Measurements from ENCODE around the gene SIN3A. TPM values are rescaled to one million over a fixed set of nuclear protein-coding genes. Genes with fewer than 3 reads are reported as not detected.
A peak's percentile ranks its signal among the peaks of the same experiment; 100 is the strongest.

Gene SIN3A
- total RNA-seq, 4 donors from 2014 or later: 26.6 to 46.4 (median 35.3) TPM

GRCh38 chr15:75380773-75381172 lies 70.7 kb downstream of the SIN3A start:
- ATAC-seq (ENCODE audit: low FRiP score): no peak
- no peak for DNase-seq (ENCODE audit: low spot score)
- TF ChIP-seq CTCF (IDR thresholded peaks at IDR 0.05): no peak

GRCh38 chr15:75371901-75372688 lies 79.4 kb downstream of the SIN3A start:
- DNase-seq (ENCODE audit: low spot score) (no peak), ATAC-seq (ENCODE audit: low FRiP score) (no peak)
- no peak for TF ChIP-seq CTCF (IDR thresholded peaks at IDR 0.05)

GRCh38 chr15:75371486-75371885 lies 80.0 kb downstream of the SIN3A start:
- TF ChIP-seq CTCF (IDR thresholded peaks at IDR 0.05): no peak
- DNase-seq (ENCODE audit: low spot score): no peak
- no peak for ATAC-seq (ENCODE audit: low FRiP score)

GRCh38 chr15:75369897-75370581 lies 81.5 kb downstream of the SIN3A start:
- TF ChIP-seq CTCF (IDR thresholded peaks at IDR 0.05): no peak
- DNase-seq (ENCODE audit: low spot score) (no peak), ATAC-seq (ENCODE audit: low FRiP score) (no peak)

GRCh38 chr15:75368689-75369239 lies 82.7 kb downstream of the SIN3A start:
- DNase-seq (ENCODE audit: low spot score) (no peak), ATAC-seq (ENCODE audit: low FRiP score) (peak; percentile 4)
- TF ChIP-seq CTCF (IDR thresholded peaks at IDR 0.05): no peak

- TF ChIP-seq CTCF (IDR thresholded peaks at IDR 0.05): no peak
- ATAC-seq (ENCODE audit: low FRiP score): peak; percentile 97
These were observed 83.4 kb downstream of the SIN3A start, which contains the start of gene MAN2C1 for GRCh38 chr15:75367913-75368688. Gene MAN2C1, minus strand, starts transcription at chr15:75368607. Its CDS starts 24 bp downstream, at chr15:75368583.

More at GRCh38 chr15:75367913-75368688, 83.4 kb downstream of the SIN3A start, which contains the start of gene MAN2C1:
- DNase-seq (ENCODE audit: low spot score): peak; percentile 91
